ENCODE results near the gene NOC4L. TPM values are rescaled to one million over a fixed set of nuclear protein-coding genes. Genes with fewer than 3 reads are reported as not detected.

The NOC4L gene
- total and polyA plus RNA-seq, 2 experiments from 2014 or later = 42.4 to 54.7 TPM

DNA sequence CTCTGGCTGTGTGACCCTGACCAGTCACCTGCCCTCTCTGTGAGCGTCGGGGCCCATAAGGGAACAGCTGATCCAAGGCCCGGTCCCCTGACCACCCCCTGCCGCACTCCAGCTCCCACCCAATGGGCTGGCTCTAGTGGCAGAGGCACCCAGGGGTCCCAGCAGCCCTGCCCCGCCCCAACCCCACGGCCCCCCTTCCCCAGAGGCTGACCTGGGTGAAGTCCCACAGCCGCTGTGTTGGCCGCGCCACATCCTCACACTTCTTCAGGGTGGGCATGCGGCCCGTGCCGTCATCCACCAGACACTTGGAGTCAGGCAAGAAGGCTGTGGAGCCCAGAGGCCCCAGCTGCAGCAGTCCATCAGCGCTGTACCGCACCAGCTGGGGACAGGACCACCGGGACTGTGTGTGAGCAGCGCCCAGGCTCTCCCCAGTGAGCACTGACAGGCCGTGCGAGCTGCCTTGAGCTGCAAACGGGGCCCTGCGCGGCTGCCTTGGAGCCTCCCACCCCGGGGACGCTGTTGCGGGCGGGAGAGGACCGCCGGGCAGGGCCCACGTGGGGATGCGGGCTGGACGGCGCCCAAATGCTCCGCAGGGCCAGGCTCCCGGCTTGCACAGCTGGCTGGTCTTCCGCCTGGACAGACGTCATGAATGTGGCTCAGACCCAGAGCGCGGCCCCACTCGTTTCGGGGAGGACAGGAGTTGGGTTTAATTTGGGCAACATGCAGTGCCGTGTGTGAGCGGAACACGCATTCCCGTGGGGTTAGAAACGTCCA, 53.5 kb downstream of the NOC4L start:
- H3K27ac Mint-ChIP-seq = no peak overlapping the region
- peaks cover 24% of the 10 kb centered on the region for H3K27me3 Mint-ChIP-seq (ENCODE audit: insufficient read depth, low read depth, poor library complexity)
- no peak overlapping the region for H3K4me3 Mint-ChIP-seq
- H3K27ac ChIP-seq (ENCODE audit: low read depth) = no peak overlapping the region
- no peak for ATAC-seq
- no peaks in the 10 kb centered on the region for H4K20me1 ChIP-seq (replicated peaks; ENCODE audit: insufficient read depth)
- no peak overlapping the region for H3K4me2 ChIP-seq
- H3K36me3 Mint-ChIP-seq (ENCODE audit: low read depth) = peaks cover 6% of the 10 kb centered on the region
- no peak overlapping the region for H2AFZ ChIP-seq
- no peaks in the 10 kb centered on the region for H3K27me3 ChIP-seq (ENCODE audit: insufficient read depth)
- H3K4me3 ChIP-seq = no peak overlapping the region
- no peaks in the 10 kb centered on the region for H3K9me2 ChIP-seq (ENCODE audit: insufficient read depth)
- H3K4me1 Mint-ChIP-seq = no peaks in the 10 kb centered on the region
- no peaks in the 10 kb centered on the region for H3F3A ChIP-seq (replicated peaks; ENCODE audit: low read depth)
- no peak for TF ChIP-seq ZNF114 (CRISPR knock-in tag; IDR thresholded peaks at IDR 0.05)
- TF ChIP-seq, protein P1, sequence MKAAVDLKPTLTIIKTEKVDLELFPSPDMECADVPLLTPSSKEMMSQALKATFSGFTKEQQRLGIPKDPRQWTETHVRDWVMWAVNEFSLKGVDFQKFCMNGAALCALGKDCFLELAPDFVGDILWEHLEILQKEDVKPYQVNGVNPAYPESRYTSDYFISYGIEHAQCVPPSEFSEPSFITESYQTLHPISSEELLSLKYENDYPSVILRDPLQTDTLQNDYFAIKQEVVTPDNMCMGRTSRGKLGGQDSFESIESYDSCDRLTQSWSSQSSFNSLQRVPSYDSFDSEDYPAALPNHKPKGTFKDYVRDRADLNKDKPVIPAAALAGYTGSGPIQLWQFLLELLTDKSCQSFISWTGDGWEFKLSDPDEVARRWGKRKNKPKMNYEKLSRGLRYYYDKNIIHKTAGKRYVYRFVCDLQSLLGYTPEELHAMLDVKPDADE (IDR thresholded peaks at IDR 0.05) = no peak
- no peak for TF ChIP-seq ZNF331 (CRISPR knock-in tag; IDR thresholded peaks at IDR 0.05; ENCODE audit: low read depth)
- no peak for TF ChIP-seq EZH2phosphoT487 (IDR thresholded peaks at IDR 0.05; ENCODE audit: unreplicated experiment)
- TF ChIP-seq NANOG (IDR thresholded peaks at IDR 0.05; ENCODE audit: borderline replicate concordance) = no peak
- TF ChIP-seq CREB1 (CRISPR knock-in tag; IDR thresholded peaks at IDR 0.05; ENCODE audit: low read depth) = no peak
- TF ChIP-seq, protein P2, sequence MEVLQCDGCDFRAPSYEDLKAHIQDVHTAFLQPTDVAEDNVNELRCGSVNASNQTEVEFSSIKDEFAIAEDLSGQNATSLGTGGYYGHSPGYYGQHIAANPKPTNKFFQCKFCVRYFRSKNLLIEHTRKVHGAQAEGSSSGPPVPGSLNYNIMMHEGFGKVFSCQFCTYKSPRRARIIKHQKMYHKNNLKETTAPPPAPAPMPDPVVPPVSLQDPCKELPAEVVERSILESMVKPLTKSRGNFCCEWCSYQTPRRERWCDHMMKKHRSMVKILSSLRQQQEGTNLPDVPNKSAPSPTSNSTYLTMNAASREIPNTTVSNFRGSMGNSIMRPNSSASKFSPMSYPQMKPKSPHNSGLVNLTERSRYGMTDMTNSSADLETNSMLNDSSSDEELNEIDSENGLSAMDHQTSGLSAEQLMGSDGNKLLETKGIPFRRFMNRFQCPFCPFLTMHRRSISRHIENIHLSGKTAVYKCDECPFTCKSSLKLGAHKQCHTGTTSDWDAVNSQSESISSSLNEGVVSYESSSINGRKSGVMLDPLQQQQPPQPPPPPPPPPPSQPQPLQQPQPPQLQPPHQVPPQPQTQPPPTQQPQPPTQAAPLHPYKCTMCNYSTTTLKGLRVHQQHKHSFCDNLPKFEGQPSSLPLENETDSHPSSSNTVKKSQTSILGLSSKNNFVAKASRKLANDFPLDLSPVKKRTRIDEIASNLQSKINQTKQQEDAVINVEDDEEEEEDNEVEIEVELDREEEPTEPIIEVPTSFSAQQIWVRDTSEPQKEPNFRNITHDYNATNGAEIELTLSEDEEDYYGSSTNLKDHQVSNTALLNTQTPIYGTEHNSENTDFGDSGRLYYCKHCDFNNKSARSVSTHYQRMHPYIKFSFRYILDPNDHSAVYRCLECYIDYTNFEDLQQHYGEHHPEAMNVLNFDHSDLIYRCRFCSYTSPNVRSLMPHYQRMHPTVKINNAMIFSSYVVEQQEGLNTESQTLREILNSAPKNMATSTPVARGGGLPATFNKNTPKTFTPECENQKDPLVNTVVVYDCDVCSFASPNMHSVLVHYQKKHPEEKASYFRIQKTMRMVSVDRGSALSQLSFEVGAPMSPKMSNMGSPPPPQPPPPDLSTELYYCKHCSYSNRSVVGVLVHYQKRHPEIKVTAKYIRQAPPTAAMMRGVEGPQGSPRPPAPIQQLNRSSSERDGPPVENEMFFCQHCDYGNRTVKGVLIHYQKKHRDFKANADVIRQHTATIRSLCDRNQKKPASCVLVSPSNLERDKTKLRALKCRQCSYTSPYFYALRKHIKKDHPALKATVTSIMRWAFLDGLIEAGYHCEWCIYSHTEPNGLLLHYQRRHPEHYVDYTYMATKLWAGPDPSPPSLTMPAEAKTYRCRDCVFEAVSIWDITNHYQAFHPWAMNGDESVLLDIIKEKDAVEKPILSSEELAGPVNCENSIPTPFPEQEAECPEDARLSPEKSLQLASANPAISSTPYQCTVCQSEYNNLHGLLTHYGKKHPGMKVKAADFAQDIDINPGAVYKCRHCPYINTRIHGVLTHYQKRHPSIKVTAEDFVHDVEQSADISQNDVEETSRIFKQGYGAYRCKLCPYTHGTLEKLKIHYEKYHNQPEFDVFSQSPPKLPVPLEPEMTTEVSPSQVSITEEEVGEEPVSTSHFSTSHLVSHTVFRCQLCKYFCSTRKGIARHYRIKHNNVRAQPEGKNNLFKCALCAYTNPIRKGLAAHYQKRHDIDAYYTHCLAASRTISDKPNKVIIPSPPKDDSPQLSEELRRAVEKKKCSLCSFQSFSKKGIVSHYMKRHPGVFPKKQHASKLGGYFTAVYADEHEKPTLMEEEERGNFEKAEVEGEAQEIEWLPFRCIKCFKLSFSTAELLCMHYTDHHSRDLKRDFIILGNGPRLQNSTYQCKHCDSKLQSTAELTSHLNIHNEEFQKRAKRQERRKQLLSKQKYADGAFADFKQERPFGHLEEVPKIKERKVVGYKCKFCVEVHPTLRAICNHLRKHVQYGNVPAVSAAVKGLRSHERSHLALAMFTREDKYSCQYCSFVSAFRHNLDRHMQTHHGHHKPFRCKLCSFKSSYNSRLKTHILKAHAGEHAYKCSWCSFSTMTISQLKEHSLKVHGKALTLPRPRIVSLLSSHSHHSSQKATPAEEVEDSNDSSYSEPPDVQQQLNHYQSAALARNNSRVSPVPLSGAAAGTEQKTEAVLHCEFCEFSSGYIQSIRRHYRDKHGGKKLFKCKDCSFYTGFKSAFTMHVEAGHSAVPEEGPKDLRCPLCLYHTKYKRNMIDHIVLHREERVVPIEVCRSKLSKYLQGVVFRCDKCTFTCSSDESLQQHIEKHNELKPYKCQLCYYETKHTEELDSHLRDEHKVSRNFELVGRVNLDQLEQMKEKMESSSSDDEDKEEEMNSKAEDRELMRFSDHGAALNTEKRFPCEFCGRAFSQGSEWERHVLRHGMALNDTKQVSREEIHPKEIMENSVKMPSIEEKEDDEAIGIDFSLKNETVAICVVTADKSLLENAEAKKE (CRISPR knock-in tag; IDR thresholded peaks at IDR 0.05) = no peak
- TF ChIP-seq JUNB (IDR thresholded peaks at IDR 0.05; ENCODE audit: unreplicated experiment) = no peak
- no peak for TF ChIP-seq POLR2AphosphoS5 (IDR thresholded peaks at IDR 0.05; ENCODE audit: low read depth)
- no peak for TF ChIP-seq CTCF (conservative IDR thresholded peaks at IDR 0.05; ENCODE audit: low read depth in 2 of 2)
- no peaks in the 10 kb centered on the region for H3K4me1 ChIP-seq (ENCODE audit: insufficient read depth)
- peaks cover 13% of the 10 kb centered on the region for H3K9me3 Mint-ChIP-seq
- no peaks in the 10 kb centered on the region for H3K79me2 ChIP-seq (replicated peaks; ENCODE audit: insufficient read depth)
- DNase-seq (ENCODE audit: low spot score) = no peak
- no peaks in the 10 kb centered on the region for H3K36me3 ChIP-seq (ENCODE audit: insufficient read depth)

All from GM23338 (cell line).